ENCODE results near the gene OPCML. TPM values are rescaled to one million over a fixed set of nuclear protein-coding genes. Genes with fewer than 3 reads are reported as not detected.

The OPCML gene
- polyA plus RNA-seq, 4 donors = 14.9 to 18.5 (median 15.9) TPM

- DNase-seq (ENCODE audit: low read depth in 4 of 4, low spot score in 3 of 4) = peak; percentile 46 to 64 (median 52)
These were observed 449.3 kb downstream of the OPCML start for GRCh38 chr11:133082841-133083488.

- no peak for DNase-seq (ENCODE audit: low read depth in 4 of 4, low spot score in 3 of 4)
These were observed 449.9 kb downstream of the OPCML start for GRCh38 chr11:133082453-133082781.

DNA sequence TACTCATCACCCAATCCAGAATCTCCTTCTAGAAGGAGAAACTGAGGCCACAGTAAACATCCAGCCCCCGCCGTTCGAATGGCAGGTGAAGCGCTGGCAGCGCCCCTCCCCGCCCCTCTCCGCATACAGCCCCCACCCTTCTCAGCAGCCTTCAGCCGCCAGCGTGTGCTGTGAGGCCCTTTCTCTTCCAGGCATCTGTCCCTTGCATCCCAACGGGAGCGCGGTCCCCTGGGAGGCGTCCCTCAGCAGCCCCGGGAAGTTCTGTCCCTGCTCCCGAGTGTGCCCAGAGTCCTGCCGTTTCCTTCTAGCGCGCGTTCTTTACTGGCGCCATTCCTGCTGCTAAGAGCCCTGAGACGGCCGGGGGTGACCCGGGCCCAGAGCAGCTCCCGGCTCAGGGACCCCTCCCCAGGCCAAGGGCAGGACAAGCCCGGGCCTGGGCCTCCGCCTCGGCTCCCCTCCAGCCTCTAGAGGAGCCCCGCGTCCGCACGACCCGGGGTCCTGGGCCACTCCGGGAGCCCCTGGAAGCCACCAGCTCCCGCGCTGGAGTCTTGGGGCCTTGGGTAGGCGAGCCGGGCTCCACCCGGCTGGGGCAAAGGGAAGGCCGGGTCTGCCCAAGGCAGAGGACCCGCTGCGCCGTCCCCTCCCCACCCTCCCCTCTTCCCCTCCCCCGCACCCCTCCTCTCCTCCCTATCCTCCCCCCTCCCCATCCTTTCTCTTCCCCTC lies 450.4 kb downstream of the OPCML start:
- no peak for DNase-seq (ENCODE audit: low read depth in 4 of 4, low spot score in 3 of 4)

DNA sequence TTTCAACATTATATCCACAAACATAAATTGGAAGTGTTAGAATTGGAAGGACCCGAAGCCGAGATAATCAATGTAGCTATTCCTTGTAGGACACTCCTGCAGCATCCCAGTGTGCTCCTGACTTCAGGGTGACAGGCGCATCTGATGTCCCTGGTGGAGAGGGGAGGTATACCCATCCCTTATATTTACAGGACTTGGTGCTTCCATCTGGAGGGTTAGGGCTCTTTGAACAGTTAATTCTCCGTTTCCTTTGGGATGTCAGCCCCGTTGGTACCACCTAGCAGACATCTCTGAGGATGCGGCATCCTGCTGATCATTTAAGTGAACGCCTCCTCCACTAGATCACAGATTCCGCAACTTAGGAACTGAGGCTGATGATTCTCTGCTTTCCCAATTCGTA lies 451.3 kb downstream of the OPCML start:
- no peak for DNase-seq (ENCODE audit: low read depth in 4 of 4, low spot score in 3 of 4)

- DNase-seq (ENCODE audit: low read depth in 4 of 4, low spot score in 3 of 4) = peak in 2 of 4 donors; percentile 27 to 31
These were observed 453.5 kb downstream of the OPCML start for GRCh38 chr11:133078591-133079404.

DNA sequence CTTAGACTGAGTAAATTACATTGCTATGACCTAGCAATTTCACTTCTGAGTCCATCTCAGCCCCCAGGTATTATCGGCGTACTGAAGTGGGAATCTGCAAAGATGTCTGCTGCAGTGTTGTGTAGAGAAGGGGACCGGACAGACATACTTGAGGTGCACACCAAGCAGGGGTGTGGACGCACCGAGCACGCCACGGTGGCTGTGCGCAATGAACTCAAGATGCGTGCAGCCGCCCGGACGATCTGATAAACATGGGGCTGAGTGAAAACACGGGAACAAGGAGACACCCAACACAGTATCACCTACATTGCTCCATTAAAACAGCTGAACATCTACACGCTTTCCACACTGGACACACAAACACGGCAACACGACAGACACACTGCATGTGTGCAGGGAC lies 454.3 kb downstream of the OPCML start:
- DNase-seq (ENCODE audit: low read depth in 4 of 4, low spot score in 3 of 4) = no peak

DNA sequence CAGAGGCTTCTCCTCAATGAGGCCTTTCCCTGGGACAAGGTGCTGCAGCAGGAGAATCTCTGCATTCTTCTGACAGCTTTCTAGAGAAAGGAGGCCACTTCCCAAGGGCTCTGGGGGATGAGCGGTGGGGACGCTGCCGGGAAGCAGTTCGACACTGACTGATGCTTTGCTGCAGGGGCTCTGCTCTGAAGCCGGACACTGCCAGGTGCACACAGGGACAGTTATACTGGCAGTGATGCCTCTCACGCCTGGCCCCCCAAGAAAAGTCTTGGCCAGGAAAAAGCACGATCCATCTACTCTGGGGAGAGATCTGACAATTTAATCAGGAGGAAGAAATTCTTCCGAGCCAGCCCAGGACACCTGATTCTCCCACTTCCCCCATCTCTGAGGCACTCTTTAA lies 456.9 kb downstream of the OPCML start:
- DNase-seq (ENCODE audit: low read depth in 4 of 4, low spot score in 3 of 4) = no peak

- no peak for DNase-seq (ENCODE audit: low read depth in 4 of 4, low spot score in 3 of 4)
These were observed 459.3 kb downstream of the OPCML start for GRCh38 chr11:133072858-133073582.

DNA sequence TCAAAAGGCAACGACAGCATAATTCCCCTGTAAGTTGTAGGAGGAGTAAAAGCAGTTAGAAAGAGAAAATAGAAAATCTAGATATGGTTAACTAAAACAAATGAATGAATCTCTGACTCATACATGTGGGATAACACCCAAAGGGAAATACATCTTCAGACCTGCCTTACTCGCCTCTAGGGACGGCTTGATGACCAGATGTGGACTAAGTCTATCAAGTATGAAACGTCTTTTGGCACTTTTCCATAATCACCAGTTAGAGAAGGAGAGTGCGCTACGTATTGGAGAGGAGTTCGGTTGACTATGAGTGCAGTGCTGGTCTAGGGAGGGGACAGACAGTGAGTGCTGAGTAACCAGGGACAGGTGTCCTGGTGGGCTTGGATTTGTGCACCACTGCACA lies 459.9 kb downstream of the OPCML start:
- DNase-seq (ENCODE audit: low read depth in 4 of 4, low spot score in 3 of 4) = no peak

GRCh38 chr11:133070791-133071190 lies 461.5 kb downstream of the OPCML start:
- no peak for DNase-seq (ENCODE audit: low read depth in 4 of 4, low spot score in 3 of 4)

GRCh38 chr11:133070021-133070713 lies 462.1 kb downstream of the OPCML start:
- DNase-seq (ENCODE audit: low read depth in 4 of 4, low spot score in 3 of 4) = no peak

DNA sequence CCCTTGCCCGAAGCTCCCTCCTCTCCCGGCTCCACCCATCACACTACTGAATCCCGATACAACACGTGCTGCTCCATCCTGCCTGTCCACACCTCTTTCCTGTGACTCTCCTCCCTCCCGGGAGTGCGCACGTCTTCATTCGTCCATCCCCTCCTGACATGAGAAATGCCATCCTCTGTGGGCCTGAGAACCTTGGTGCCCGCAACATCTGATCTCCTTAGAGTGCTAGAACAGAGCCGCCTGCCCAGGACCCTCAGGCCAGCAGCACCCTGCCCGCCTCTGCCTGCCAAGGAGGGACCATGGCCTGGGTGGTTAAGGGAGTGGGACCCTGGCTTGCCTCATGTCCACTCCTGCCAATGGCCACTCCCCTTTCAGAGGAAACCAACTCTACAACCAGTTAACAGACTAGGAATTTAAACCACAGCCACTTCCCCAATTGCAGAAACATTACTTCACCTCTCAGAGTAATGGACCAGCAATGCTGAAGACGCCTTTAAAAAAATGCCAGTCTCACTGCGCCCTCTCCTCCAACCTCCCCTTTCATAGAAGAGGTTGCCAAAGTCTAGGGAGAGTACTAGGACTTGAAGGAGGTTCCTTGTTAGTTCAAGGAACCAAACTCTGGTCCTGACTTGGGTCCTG lies 466.3 kb downstream of the OPCML start:
- DNase-seq (ENCODE audit: low read depth in 4 of 4, low spot score in 3 of 4) = no peak

GRCh38 chr11:133064961-133065360 lies 467.3 kb downstream of the OPCML start:
- DNase-seq (ENCODE audit: low read depth in 4 of 4, low spot score in 3 of 4) = no peak

DNA sequence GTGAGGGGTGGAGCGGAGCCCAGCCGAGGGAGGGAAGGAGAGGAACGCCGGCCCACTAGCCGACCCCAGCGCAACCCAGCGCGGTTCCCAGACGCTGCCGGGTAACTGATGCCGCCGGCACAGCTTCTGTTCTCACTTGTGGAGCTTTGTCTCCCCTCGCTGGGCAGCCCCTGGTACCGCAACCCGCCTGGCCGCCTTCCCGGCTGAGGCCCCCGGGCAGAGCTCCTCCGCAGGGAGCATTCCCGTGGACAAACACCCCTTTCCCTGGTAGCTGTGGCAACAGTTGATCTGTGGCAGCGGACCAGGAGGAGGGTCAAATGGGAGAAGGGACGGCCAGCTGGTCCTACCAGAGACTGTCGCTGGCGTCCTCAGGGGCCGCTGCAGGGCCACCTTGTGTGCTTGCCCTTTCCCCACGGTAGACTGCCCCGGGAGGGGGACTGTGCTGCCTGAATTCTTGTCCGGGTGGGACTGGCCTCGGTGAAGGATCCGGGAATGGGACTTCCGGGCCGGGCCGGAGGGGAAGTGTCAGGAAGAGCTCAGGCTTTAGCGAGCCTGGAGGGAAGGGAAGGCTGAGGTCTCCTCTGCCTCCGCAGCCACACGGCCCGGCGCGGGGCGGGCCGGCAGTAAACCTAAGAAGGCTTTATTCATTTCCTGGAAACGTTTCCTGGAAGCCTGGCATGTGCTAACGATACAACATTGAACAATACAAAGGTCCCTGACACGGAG lies 468.0 kb downstream of the OPCML start:
- DNase-seq (ENCODE audit: low read depth in 4 of 4, low spot score in 3 of 4) = peak; percentile 74 to 84 (median 81)

GRCh38 chr11:133058501-133058900 lies 473.8 kb downstream of the OPCML start:
- no peak for DNase-seq (ENCODE audit: low read depth in 4 of 4, low spot score in 3 of 4)

- no peak for DNase-seq (ENCODE audit: low read depth in 4 of 4, low spot score in 3 of 4)
These were observed 479.1 kb downstream of the OPCML start for GRCh38 chr11:133053124-133053776.

- DNase-seq (ENCODE audit: low read depth in 4 of 4, low spot score in 3 of 4) = no peak
These were observed 479.8 kb downstream of the OPCML start for GRCh38 chr11:133052537-133052936.

GRCh38 chr11:133049244-133050019 lies 482.9 kb downstream of the OPCML start:
- no peak for DNase-seq (ENCODE audit: low read depth in 4 of 4, low spot score in 3 of 4)
